Type B pancreatic cell (in vitro differentiated cells): ENCODE measurements around the gene TUBGCP6. TPM values are rescaled to one million over a fixed set of nuclear protein-coding genes. Genes with fewer than 3 reads are reported as not detected.
"Not testable (repeated sequence)": the region's sequence is repeated elsewhere in the genome, so short reads cannot be mapped to it uniquely, and the experiment has no call there.

Source experiments
- DNase-seq: peaks from one replicate; pipeline ENCODE4 v3.0.0; 2021; ENCODE audit warnings: mixed read lengths; ENCODE audit not compliant: unreplicated experiment; ENCODE audit errors: extremely low spot score
- H3K27ac Mint-ChIP-seq: 2 replicates; pipeline ENCODE4 v1.8.0; 2021; ENCODE audit warnings: mild to moderate bottlenecking, mixed read lengths
- H3K27me3 Mint-ChIP-seq: 2 replicates; pipeline ENCODE4 v1.8.0; 2021; ENCODE audit warnings: mixed read lengths
- H3K36me3 Mint-ChIP-seq: 2 replicates; pipeline ENCODE4 v1.8.0; 2021; ENCODE audit warnings: mixed read lengths
- H3K4me1 Mint-ChIP-seq: one replicate; pipeline ENCODE4 v1.8.0; 2021; ENCODE audit warnings: mixed read lengths; ENCODE audit not compliant: unreplicated experiment
- H3K4me3 Mint-ChIP-seq: 2 replicates; pipeline ENCODE4 v1.8.0; 2021; ENCODE audit warnings: mild to moderate bottlenecking, mixed read lengths
- H3K9me3 Mint-ChIP-seq: 2 replicates; pipeline ENCODE4 v1.8.0; 2021; ENCODE audit warnings: mixed read lengths
- total RNA-seq: library from RNA; stranded (reverse); gene quantifications from 2 replicates; pipeline ENCODE4 v1.2.1, GENCODE V29; 2021; ENCODE audit warnings: low replicate concordance
- TF ChIP-seq, protein P1 (sequence below): fragments of 200-600 bp; sonication (generic); conservative IDR thresholded peaks from 2 replicates; pipeline ENCODE4 v1.5.0; 2021; ENCODE audit warnings: antibody characterized with exemption, mild to moderate bottlenecking

TUBGCP6 gene
- total RNA-seq, 1 donor from 2014 or later, result 51.4 TPM

DNA sequence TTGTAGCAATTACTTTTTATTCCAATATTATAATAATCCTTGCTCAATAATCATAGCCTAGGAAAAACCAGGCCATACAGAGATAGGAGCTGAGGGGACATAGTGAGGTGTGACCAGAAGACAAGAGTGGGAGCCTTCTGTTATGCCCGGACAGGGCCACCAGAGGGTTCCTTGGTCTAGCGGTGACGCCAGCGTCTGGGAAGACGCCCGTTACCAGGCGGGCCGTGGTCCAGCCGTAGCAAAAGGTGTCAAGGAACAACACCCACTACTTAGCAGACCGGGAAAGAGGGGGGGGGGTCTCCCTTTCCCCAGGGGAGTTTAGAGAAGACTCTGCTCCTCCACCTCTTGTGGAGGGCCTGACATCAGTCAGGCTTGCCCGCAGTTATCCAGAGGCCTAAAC is 28.5 kb upstream of the TUBGCP6 start:
- not testable (repeated sequence) for H3K4me1 Mint-ChIP-seq, H3K27ac Mint-ChIP-seq, H3K36me3 Mint-ChIP-seq, DNase-seq, H3K27me3 Mint-ChIP-seq, H3K4me3 Mint-ChIP-seq, H3K9me3 Mint-ChIP-seq
- TF ChIP-seq, protein P1, sequence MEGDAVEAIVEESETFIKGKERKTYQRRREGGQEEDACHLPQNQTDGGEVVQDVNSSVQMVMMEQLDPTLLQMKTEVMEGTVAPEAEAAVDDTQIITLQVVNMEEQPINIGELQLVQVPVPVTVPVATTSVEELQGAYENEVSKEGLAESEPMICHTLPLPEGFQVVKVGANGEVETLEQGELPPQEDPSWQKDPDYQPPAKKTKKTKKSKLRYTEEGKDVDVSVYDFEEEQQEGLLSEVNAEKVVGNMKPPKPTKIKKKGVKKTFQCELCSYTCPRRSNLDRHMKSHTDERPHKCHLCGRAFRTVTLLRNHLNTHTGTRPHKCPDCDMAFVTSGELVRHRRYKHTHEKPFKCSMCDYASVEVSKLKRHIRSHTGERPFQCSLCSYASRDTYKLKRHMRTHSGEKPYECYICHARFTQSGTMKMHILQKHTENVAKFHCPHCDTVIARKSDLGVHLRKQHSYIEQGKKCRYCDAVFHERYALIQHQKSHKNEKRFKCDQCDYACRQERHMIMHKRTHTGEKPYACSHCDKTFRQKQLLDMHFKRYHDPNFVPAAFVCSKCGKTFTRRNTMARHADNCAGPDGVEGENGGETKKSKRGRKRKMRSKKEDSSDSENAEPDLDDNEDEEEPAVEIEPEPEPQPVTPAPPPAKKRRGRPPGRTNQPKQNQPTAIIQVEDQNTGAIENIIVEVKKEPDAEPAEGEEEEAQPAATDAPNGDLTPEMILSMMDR, result peak; percentile 45

DNA sequence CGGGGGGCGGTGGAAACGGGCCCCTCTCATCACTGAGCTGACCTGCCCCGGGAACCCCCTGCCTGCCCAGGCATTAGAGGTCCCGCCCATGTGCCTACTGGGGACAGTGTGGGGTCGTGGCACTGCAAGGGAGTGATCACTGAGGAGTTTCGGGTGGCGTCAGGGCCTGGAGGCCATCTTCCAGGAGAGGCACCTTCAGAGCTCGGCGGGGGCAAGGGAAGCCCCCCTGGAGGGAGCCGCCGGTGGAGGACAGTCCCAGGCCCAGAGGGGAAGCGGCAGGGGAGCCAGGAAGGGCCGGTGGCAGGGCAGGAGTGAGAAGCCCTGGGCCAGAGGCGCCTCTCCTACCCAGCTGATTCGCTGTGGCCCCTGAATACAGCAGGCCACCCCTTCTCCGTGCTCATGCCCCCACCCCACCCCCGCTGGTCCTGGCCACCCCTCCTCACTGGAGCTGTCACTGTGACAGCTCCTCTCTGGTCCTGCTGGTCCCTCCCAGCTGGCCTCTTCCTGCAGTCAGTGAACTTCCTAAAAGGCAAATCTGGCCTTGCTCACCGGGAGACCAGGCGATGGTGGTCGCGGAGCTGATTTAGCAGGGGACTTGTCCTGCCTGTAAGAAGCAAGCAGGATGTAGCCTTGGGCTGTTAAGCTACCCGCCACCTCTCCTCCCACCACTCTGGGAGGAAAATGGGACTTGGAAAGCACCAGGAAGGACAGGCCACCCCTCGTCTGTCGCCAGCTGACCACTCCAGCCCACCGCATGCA is 27.4 kb upstream of the TUBGCP6 start:
- Mint-ChIP-seq H3K27ac (peak overlapping the region; percentile 65), H3K4me1 (no peaks in the 10 kb centered on the region), H3K36me3 (peaks cover 6% of the 10 kb centered on the region), H3K9me3 (no peaks in the 10 kb centered on the region), H3K4me3 (peak overlapping the region; percentile 55), H3K27me3 (peaks cover 12% of the 10 kb centered on the region)
- DNase-seq, result no peak
- TF ChIP-seq, protein P1, result peak; percentile 23

DNA sequence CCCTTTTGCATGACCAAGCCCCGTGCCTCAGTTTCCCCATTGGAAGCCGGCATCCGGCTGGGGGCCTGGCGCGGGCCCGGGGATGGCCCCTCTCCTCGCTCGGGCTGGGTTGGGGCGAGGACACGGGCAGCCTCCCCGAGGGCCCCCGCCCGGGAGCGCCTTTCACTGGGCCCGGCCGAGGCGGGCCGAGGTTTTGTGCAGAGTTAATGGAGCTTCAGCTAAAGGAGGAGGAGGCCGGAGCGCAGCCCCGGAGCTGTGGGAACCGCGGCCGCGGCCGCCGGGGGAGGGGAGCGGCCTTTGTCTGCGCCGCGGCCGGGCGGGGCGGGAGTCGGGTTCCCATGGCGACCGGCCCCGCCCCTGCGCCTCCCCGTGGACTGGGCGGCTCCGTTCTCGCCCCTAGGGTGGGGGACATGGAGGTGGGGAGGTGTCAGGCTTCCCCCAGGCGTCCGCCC is 26.7 kb upstream of the TUBGCP6 start:
- H3K4me3 Mint-ChIP-seq, result no peak overlapping the region

DNA sequence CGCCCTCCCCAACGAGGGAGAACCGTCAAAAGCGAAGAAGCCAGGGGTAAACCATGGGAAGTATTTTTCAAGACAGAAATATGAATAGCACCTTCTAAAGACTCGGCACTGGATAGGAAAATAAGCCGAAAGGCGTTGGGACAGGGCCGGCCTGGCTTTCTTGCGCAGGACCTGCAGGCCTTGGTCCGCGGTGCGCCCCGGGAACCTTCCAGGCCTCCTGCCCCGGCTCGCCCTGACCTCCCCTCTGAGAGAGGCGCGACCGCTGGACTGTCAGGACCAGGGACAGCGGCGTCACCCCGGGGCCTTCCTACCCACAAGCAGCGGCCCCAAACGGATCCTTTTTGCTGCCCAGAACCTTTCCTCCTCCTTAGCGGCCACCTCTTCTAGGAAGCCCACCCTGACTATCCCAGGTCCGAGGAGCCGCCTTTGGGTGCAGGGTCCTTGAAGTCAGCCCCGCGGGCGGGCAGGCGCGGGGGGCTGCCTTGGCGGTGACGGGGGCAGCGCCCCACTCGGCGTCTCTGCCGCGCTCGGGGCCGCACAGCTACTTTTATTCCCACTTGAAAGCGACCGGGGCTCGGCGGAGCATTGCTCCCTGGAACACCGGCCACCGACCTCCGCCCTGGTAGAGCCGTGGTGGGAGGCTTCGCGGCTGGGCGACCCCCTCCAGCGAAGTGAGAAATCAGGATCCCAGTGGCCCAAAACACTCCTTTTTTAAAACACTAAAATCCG is 26.0 kb upstream of the TUBGCP6 start:
- Mint-ChIP-seq H3K36me3 (peaks cover 6% of the 10 kb centered on the region), H3K9me3 (no peaks in the 10 kb centered on the region), H3K27ac (peak overlapping the region; percentile 36), H3K4me3 (peak overlapping the region; percentile 80), H3K4me1 (no peaks in the 10 kb centered on the region), H3K27me3 (peaks cover 15% of the 10 kb centered on the region)
- no peak for DNase-seq
- TF ChIP-seq, protein P1, result no peak

More for the DNA sequence above, 26.7 kb upstream of the TUBGCP6 start:
- TF ChIP-seq, protein P1, result peak; percentile 25
- H3K27me3 Mint-ChIP-seq, result peaks cover 12% of the 10 kb centered on the region
- no peaks in the 10 kb centered on the region for H3K4me1 Mint-ChIP-seq
- DNase-seq, result no peak
- H3K9me3 Mint-ChIP-seq, result no peaks in the 10 kb centered on the region
- H3K36me3 Mint-ChIP-seq, result peaks cover 6% of the 10 kb centered on the region
- no peak overlapping the region for H3K27ac Mint-ChIP-seq

DNA sequence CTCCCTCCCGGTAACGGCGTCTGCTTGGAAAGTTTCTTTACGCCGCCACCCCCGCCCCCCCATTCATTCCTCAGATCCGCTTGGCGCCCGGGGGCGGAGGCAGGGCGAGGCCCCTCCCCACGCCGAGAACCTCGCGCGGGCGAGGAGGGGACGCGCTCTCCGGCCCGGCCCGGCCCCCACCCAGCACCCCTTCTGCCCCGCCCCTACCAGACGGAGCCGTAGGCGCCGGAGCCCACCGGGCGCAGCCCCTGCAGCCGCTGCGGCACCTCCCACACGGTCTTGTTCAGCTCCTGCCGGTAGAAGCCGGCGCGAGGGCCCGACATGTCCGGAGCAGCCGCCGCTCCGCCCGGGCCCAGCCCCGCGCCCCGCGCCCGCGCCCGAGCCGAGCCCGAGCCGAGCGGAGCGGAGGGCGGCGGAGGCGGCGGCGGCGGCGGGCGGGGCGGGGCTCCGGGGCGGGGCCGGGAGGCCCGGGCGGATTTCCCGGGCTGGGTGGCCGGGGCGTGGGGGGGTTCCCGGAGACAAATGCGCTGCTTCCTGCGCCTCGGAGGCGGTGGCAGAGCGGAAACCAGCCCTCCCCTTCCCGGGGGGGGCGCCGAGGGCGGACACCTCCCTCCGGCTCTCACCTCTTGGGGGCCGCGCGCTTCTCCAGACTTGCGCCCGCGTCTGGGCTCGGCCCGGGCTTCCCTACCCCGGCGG is 25.3 kb upstream of the TUBGCP6 start, which contains the start of gene MAPK11:
Gene MAPK11 (minus strand): TSS at position 411 of the 696 bp plus-strand sequence. CDS start 88 bp downstream, at position 323.
- peaks cover 17% of the 10 kb centered on the region for H3K27me3 Mint-ChIP-seq
- peak within 1 kb of the TSS; percentile 80 for H3K4me3 Mint-ChIP-seq
- H3K4me1 Mint-ChIP-seq, result no peaks in the 10 kb centered on the region
- H3K27ac Mint-ChIP-seq, result peak within 1 kb of the TSS; percentile 36
- H3K36me3 Mint-ChIP-seq, result peaks cover 6% of the 10 kb centered on the region
- TF ChIP-seq, protein P1, result no peak
- no peak for DNase-seq
- H3K9me3 Mint-ChIP-seq, result no peaks in the 10 kb centered on the region
